ENCODE measurements around the gene DNAJC30.
"Not testable (repeated sequence)": the region's sequence is repeated elsewhere in the genome, so short reads cannot be mapped to it uniquely, and the experiment has no call there.

The DNAJC30 gene

DNA sequence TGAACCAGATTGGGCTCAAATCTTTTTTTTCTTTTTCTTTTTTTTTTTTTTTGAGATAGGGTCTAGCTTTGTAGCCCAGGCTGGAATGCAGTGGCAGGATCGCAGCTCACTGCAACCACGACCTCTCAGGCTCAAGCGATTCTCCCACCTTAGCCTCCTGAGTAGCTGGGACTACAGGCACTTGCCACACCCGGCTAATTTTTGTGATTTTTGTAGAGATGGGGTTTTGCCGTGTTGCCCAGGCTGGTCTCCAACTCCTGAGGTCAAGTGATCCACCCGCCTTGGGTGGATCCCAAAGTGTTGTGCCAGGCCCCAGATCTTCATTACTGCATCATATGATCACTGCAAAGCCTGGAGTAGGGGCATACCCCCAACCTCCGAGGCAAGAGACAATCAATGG, 2.8 kb downstream of the DNAJC30 start:
- DNase-seq (ENCODE audit: low read depth): no peak

DNA sequence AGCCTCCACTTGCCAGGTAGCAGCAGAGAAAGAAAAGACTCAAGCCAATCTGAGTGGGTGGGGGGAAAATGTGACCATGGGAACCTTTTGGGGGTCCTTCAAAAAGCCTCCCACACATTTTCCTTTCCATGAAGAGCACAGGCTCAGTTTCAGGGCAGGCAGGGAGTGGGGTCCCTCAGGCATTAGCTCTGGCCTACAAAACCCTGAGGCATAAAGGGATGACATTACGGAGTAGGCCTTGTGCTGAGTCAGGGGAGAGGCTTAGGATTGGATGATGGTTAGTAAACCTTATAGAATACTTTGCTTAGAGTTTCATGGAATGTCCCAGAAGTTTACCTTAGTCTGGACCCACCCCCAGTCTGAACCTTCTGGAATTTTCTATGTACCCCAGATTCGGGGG, 3.5 kb downstream of the DNAJC30 start:
- DNase-seq (ENCODE audit: low read depth): no peak

DNA sequence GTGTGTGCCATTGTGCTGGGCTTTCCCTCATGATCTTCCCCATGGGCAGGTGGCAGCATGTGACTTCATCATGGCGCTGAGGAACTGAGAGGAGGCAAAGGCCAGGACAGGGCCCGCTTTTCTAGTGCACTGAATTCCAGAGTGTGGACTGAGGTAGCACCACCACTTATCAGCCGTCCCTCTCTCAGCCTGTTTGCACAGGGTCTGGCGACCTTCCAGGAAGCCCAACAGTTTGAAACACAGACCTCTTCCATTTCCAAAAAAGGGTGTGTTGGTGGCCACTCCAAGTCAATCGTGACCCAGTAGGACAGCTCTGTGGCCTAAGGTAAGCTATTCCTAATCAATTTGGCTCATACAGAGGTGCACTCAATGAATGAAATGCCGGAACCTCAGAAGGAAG, 4.4 kb downstream of the DNAJC30 start:
- DNase-seq (ENCODE audit: low read depth): no peak

DNA sequence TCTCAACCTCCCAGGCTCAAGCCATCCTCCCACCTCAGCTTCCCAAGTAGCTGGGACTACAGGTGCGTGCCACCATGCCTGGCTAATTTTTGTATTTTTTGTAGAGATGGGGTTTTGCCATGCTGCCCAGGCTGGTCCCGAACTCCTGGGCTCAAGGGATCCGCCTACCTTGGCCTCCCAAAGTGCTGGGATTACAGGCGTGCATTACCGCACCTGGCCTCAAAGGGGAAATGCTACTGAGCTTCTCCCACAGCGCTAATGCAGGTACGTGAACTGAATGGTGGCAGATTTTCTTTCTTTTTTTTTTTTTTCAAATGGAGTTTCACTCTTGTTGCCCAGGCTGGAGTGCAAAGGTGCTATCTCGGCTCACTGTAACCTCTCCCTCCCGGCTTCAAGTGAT, 7.2 kb downstream of the DNAJC30 start:
- DNase-seq (ENCODE audit: low read depth): not testable (repeated sequence)

DNA sequence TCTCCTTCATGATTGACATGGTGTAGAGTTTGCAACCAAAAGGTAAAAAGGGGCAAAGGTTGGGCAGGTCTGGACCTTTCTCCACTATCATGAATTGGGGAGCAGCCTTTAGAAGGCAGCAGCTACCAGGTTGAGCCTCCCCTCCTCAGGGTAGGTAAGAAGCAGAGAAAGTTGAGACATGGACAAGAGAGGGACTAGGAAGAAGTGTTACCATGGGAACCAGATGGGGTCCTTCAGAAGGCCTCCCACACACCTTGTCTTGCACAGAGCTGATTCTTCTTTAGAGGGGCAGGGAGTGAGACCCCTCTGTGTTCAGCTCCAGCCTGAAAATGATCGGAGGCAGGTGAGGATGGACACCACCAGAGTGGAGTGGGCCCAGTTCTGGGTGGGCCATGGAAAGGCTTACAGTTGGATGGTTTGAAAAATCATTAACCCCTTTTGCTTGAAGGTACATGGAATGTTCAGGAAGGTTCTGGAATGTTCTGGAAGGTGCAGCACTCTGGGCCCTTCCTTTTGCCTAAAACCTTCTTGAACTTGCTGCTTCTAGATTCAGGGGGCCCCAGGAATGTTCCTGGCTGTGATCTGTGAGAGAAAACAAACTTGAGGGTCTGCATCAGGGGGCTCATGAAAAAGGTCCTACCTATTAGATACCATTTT, 8.7 kb downstream of the DNAJC30 start:
- no peak for DNase-seq (ENCODE audit: low read depth)

DNA sequence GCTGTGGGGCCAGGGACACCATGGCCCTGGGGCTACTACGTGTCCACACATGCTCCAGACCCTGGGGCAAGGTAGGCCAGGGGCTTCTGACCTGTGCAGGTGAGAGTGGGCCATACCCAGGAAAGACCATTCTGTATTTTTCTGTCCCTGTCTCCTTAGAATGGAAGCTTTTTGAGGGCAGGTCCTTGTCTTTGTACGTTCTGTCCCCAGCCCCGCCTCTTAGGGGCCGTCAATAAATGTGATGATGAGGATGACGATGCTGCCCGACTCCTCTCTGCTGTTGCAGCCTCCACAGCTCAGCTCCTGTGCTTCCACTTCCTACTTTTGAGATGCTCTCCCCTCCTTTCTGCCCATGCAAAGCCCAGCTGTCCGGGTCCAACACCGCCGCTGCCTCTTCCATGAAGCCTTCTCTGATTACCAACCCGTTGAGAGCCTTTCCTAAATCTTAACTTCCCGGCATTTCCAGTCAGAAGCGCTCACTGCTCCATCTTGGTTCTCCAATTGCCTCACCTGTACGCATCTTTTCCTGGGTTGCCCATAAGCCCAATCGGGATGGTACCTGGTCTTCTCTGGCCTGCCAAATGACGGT, 11.3 kb downstream of the DNAJC30 start:
- DNase-seq (ENCODE audit: low read depth): no peak

DNA sequence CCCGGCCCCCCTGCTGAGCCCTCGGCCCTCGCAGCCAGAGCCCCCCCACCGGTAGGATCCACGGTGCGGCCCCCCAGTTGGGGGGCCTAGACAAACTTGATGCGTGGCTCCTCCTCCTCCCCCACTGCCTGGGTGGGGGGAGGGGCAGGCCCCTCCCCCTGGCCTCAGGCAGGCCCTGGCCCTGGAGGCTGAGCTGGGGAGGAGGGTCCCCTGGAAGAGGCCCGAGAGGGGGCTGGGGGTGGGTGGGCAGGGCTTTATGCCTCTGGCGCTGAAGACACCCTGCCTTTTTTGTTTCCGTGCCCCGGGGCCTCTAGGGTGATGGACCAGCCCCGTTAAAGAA, 12.0 kb downstream of the DNAJC30 start:
- DNase-seq (ENCODE audit: low read depth): no peak

DNA sequence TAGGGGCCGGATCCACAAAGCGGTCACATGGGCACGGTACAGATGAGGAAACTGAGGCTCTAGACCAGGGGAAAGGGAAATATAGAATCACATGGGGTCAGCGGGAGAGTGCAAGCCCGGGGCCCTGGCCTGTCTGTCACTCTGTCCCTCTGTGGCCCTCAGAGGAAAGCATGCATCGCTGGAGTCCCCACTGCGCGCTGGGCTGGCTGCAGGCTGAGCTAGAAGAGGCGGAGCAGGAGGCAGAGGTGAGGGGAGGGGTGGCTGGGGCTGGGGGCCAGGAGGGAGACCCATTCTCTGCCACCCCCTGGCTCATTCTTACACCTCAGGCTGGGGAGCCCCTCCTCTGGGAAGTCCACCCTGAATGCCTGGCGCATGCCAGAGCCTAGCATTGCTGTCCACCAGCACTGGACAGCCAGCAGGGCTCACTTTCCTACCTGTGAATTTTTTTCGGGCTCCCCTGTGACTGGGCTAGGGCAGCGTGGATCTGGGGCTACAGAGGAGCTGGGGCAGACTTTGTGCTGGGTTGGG, 13.3 kb downstream of the DNAJC30 start:
- DNase-seq (ENCODE audit: low read depth): no peak

DNA sequence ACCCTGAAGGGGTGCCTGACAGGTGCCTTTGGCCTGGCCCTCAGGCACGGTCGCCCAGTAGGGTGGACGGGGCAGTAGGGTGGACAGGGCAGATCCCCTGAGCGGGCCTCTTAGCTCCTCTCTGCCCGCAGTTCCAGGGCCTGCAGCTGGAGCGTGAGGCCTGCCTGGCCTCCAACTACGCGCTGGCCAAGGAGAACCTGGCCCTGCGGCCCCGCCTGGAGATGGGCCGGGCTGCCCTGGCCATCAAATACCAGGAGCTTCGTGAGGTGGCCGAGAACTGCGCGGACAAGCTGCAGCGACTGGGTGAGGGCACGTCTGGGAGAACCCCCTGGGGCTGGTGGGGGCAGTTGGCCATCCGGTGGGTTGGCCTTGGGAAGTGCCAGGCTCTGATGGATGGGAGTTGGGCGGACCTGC, 14.0 kb downstream of the DNAJC30 start:
- no peak for DNase-seq (ENCODE audit: low read depth)

DNA sequence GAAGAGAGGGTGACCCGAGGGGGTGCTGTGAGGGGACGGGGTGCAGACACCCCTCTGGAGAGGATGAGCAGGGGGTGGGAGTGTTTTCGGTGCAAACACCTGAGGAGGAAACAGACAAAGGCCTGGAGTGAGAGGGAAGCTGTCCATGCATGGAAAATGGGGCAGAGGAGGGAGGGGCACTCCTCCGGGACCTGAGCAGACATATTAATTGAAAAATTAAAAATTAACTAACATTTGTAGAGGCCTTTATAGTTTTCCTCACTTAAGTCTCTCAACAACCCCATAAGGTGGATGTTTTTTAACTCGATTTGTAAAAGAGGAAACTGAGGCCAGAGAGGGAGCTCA, 14.4 kb downstream of the DNAJC30 start:
- no peak for DNase-seq (ENCODE audit: low read depth)

DNA sequence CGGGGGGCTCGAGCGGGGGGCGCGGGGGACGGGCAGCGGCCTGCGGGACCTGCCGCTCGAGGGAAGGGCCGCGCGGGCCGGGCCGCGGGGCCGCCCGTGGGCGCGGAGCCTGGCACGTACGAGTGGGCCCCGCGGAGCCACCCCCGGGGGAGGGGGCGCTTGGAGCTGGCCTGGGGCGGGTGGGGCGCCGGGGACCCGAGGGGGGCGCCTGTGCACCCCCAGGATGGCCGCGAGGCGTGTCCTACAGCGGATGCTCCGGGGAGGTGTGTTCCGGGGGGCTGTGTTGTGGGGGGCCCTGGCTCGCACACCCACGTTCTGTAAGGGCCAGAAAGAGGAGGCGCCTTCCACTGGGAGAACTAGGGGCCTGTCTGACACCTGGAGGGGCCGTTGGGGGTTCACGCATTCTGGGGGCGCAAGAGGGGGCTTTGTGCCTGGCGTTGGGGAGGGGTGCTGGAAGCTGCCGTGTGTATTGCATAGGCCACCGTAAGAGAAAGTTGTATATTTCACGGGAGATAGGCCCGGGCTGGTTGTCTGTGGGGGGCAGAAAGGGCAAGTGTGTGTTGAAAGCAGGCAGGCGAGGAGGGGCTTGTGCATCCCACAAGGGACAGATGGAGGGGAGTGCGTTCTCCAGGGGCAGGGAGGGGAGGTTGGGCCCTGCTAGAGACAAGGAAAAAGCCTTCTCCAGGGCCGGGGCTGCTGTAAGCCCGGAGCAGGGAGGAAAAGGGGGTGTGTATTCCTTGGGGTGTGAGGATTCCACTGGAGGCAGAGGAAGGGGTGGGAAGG, 15.0 kb downstream of the DNAJC30 start:
- DNase-seq (ENCODE audit: low read depth): peak; percentile 7

DNA sequence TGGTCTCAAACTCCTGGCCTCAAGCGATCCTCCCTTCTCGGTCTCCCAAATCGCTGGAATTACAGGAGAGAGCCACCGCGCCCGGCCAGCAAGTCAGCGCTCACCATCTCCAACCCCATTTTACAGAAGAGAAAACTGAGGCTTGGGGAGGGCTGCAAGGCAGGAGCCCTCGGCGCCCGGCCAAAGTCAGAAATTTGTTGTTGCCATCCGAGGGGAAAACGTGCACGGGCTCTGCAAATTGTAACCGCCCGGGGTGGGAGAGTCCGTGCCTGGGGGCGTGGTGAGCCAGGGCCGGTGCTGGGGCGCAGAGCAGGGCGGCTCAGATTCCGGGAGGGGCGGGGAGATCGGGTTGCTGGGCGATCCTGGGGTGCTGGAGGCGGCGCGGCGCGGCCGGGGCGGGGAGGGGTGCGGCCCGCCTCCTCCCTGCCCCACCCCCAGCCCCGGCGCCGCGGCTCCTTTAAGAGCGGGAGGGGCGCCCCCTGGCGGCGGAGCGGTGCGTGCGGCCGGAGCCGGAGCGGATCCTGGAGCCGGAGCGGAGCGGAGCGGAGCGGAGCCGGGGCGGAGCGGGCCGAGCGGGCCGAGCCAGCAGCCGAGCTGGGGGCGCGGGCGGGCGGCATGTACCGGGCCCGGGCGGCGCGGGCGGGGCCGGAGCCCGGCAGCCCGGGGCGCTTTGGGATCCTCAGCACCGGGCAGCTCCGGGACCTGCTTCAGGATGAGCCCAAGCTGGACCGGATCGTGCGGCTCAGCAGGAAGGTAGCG, 15.7 kb downstream of the DNAJC30 start, which contains the start of gene VPS37D:
TSS of gene VPS37D (plus strand) at position 488 of the 759 bp plus-strand sequence. CDS start at position 616, 128 bp downstream.
- DNase-seq (ENCODE audit: low read depth): peak; percentile 88

DNA sequence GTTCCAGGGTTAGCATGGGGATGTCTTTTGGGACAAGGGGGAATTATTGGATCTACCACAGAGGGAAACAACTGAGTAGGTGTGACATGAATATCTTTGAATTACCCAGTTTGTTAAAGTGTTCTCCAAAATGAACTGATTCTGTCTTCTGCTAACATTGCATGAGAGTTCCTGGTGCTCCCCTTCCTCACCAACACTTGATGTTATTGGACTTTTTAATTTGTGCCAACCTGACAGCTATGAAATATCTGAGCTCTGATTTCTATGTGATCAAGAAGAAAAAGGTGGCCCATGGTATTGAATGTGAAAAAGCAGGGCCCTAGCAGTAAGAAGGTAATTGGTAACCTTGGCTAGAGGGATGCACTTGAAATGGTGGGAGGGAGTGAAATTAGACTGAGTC, 20.2 kb downstream of the DNAJC30 start:
- DNase-seq (ENCODE audit: low read depth): no peak

DNA sequence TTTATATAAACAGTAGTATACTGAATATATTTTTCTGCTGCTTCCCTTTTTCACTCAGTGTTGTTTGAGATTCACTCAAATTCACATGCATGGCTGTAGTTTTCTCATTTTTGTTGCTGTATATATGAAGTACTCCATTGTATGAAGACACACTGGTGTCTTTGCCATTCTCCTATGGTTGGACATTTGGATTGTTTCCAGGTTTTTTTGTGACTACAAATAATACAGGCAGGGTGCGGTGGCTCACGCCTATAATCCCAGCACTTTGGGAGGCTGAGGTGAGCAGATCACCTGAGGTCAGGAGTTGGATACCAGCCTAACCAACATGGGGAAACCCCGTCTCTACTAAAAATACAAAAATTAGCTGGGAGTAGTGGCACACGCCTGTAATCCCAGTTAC, 22.7 kb downstream of the DNAJC30 start:
- not testable (repeated sequence) for DNase-seq (ENCODE audit: low read depth)

DNA sequence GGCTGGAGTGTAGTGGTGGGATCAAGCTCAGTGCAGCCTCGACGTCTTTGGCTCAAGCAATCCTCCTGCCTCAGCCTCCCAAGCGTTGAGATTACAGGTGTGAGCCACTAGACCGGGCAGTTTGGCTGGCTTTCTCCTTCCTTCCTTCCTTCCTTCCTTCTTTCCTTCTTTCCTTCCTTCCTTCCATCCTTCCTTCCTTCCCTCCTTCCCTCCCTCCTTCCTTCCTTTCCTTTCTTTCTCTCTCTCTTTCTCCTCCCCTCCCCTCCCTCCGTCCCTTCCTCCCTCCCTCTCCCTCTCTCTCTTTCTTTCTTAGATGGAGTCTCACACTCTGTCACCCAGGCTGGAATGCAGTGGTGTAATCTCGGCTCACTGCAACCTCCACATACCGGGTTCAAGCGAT, 23.3 kb downstream of the DNAJC30 start:
- no peak for DNase-seq (ENCODE audit: low read depth)

DNA sequence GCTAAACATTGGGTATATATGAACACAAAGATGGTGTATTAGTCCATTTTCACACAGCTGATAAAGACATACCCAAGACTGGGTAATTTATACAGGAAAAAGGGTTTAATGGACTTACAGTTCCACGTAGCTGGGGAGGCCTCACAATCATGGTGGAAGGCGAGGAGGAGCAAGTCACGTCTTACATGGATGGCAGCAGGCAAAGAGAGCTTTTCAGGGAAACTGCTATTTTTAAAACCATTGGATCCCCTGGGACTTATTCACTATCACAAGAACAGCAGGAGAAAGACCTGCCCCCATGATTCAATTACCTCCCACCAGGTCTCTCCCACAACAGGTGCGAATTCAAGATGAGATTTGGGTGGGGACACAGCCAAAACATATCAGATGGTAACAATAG, 27.9 kb downstream of the DNAJC30 start:
- not testable (repeated sequence) for DNase-seq (ENCODE audit: low read depth)

DNA sequence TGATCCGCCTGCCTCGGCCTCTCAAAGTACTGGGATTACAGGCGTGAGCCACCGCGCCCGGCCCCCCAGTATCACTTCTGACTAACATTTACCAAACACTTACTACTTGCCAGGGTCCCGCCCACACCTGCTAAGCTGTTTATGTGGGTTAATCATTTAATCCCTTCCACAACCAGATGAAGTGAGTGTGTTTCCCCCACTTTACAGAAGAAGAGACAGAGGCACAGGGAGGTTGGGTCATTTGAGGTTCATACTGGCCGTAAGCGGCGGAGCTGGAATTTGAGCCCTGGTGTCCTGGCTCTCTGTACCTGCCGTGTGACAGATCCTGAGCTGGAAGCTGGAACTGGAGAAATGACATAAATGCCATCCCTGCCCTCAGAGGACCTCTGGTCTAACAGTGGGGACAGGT, 30.7 kb downstream of the DNAJC30 start:
- DNase-seq (ENCODE audit: low read depth): no peak

DNA sequence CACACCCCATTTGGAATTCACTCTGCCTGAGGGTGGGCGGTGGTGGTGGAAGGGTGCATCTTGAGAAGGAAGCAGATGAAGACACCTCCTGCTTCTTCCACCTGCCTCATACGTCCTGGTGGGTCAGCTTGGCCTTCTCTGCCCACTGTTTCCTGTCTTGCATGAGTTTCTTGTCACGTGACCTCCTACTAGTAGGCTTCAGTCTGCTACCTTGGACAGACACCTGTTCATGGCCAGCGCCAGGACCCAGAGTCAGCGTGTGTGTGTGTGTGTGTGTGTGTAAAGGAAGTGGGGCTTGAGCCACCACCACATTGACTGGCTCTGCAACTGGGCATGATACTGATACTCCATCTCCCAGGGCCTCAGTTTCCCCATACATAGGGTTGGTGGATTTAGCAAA, 32.7 kb downstream of the DNAJC30 start:
- no peak for DNase-seq (ENCODE audit: low read depth)

DNA sequence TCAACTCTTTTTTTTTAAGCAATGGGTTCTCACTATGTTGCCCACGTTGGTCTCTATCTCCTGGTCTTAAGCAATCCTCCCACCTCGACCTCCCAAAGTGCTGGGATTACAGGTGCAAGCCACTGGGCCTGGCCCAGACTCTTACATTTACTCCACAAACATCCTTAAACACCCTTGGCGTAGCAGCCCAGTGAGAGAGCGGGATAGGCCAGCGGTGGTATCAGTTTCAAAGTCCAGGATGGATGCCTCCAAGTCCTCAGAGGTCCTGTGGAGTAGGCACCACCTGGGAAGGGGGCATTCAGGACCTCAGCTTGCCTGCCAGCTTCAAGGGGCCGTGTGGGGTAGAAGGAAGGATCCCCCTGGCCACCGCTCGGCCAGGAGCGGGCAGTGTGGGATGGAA, 33.7 kb downstream of the DNAJC30 start:
- no peak for DNase-seq (ENCODE audit: low read depth)

DNA sequence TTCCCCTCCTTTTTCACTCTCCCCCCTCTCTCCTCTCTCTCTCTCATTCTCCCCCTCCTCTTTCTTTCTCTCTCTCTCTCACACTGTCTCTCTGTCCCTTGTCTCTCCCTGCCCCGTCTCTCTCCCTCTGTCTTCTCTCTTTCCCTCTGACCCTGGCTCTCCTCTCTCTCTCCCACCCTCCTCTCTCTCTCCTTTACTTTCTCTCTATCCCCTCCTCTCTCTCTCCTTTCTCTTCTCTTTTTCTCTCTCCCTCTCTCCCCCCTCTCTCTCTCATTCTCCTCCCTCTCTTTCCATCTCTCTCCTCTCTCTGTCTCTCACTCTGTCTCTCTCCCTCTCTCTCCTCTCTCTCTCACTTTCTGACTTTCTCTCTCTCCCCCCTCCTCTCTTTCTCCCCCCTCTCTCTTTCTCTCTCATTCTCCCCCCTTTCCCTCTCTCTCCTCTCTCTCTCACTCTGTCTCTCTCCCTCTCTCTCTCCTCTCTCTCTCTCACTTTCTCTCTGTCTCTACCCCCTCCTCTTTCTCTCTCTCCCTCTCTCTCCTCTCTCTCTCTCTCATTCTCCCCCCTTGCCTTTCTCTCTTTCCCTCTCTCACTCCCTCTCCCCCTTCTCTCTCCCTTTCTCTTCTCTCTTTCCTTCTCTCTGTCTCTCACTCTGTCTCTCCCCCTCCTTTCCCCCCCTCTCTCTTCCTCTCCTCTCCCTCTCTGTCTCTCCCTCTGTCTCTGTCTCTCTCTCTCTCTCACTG, 34.5 kb downstream of the DNAJC30 start:
- no peak for DNase-seq (ENCODE audit: low read depth)

DNA sequence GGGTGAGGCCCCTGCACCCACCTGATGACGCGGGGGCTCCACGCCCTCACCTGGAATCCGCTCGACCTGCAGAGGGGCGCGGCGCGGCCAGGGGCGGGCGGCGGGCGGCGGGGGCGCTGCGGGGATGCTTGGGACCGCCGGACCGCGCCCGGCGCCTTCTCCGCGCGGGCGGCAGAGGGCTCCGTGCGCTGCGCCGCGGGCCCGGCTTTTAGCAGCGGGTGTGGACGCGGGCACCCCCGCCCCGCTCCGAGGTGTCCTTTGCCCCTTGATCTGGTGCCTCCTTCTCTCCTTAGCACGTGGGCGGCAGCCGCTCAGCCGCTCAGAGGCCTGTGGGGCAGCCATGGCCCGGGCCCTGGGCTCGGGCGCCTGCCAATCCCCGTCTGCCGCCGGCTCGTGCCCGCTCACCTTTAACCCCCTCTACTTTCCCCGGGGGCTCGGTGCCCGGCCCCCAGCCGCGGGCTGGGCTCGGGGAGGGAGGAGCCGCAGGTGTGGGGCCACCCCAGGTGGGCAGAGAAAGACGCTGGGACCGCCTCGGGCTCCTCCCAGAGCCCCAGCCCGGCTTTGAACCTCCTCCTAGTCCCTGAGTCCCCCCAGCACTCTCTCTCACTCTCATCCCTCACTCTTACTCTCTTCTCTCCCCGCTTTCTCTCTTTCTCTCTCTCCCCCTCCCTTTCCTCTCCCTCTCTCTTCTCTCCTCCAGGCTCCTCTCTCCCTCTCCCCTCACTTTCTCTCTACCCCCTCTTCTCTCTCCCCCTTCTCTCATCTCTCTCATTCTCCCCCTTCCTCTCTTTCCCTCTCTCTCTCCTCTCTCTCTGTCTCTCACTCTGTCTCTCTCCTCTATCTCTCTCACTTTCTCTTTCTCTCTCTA, 35.3 kb downstream of the DNAJC30 start:
- no peak for DNase-seq (ENCODE audit: low read depth)

Data from iris pigment epithelial cell (primary cell).